ENCODE data around the gene NKX1-1.

Gene NKX1-1

GRCh38 chr4:1408418-1408817 lies 2.2 kb upstream of the NKX1-1 start:
- H3K4me3 ChIP-seq (ENCODE audit: low read length), result no peak overlapping the region
- peaks cover 100% of the 10 kb centered on the region for H3K27me3 ChIP-seq (ENCODE audit: control insufficient read depth, insufficient read depth, low read length)
- no peaks in the 10 kb centered on the region for H3K36me3 ChIP-seq (ENCODE audit: control insufficient read depth, low read depth, low read length)
- H3K4me1 ChIP-seq (ENCODE audit: control insufficient read depth, low read depth, low read length), result no peaks in the 10 kb centered on the region
- no peaks in the 10 kb centered on the region for H3K9me3 ChIP-seq (ENCODE audit: control insufficient read depth, low read depth, low read length)
- H3K9ac ChIP-seq (ENCODE audit: low read length), result no peak overlapping the region
- no peak overlapping the region for H3K27ac ChIP-seq (ENCODE audit: low read length)

GRCh38 chr4:1407657-1408333 lies 1.6 kb upstream of the NKX1-1 start:
- no peaks in the 10 kb centered on the region for H3K4me1 ChIP-seq (ENCODE audit: control insufficient read depth, low read depth, low read length)
- no peaks in the 10 kb centered on the region for H3K9me3 ChIP-seq (ENCODE audit: control insufficient read depth, low read depth, low read length)
- H3K27ac ChIP-seq (ENCODE audit: low read length), result no peak overlapping the region
- no peaks in the 10 kb centered on the region for H3K36me3 ChIP-seq (ENCODE audit: control insufficient read depth, low read depth, low read length)
- H3K27me3 ChIP-seq (ENCODE audit: control insufficient read depth, insufficient read depth, low read length), result peaks cover 100% of the 10 kb centered on the region
- peak overlapping the region; percentile 9 for H3K4me3 ChIP-seq (ENCODE audit: low read length)
- H3K9ac ChIP-seq (ENCODE audit: low read length), result no peak overlapping the region

- H3K27ac ChIP-seq (ENCODE audit: low read length), result no peak overlapping the region
- H3K4me3 ChIP-seq (ENCODE audit: low read length), result peak overlapping the region; percentile 9
- H3K9me3 ChIP-seq (ENCODE audit: control insufficient read depth, low read depth, low read length), result no peaks in the 10 kb centered on the region
- H3K9ac ChIP-seq (ENCODE audit: low read length), result no peak overlapping the region
- peaks cover 100% of the 10 kb centered on the region for H3K27me3 ChIP-seq (ENCODE audit: control insufficient read depth, insufficient read depth, low read length)
- no peaks in the 10 kb centered on the region for H3K36me3 ChIP-seq (ENCODE audit: control insufficient read depth, low read depth, low read length)
- H3K4me1 ChIP-seq (ENCODE audit: control insufficient read depth, low read depth, low read length), result no peaks in the 10 kb centered on the region
Observed at GRCh38 chr4:1406981-1407656, 877 bp upstream of the NKX1-1 start.

GRCh38 chr4:1405636-1406393 lies 427 bp downstream of the NKX1-1 start:
- Histone ChIP-seq H3K36me3 (ENCODE audit: control insufficient read depth, low read depth, low read length) (no peaks in the 10 kb centered on the region), H3K4me1 (ENCODE audit: control insufficient read depth, low read depth, low read length) (no peaks in the 10 kb centered on the region), H3K9ac (ENCODE audit: low read length) (no peak overlapping the region), H3K4me3 (ENCODE audit: low read length) (no peak overlapping the region), H3K27me3 (ENCODE audit: control insufficient read depth, insufficient read depth, low read length) (peaks cover 100% of the 10 kb centered on the region), H3K9me3 (ENCODE audit: control insufficient read depth, low read depth, low read length) (no peaks in the 10 kb centered on the region), H3K27ac (ENCODE audit: low read length) (no peak overlapping the region)

- Histone ChIP-seq H3K36me3 (ENCODE audit: control insufficient read depth, low read depth, low read length) (no peaks in the 10 kb centered on the region), H3K9me3 (ENCODE audit: control insufficient read depth, low read depth, low read length) (no peaks in the 10 kb centered on the region), H3K4me1 (ENCODE audit: control insufficient read depth, low read depth, low read length) (no peaks in the 10 kb centered on the region), H3K9ac (ENCODE audit: low read length) (no peak overlapping the region), H3K27me3 (ENCODE audit: control insufficient read depth, insufficient read depth, low read length) (peaks cover 99% of the 10 kb centered on the region), H3K4me3 (ENCODE audit: low read length) (no peak overlapping the region), H3K27ac (ENCODE audit: low read length) (no peak overlapping the region)
Observed at GRCh38 chr4:1405254-1405635, 997 bp downstream of the NKX1-1 start.

GRCh38 chr4:1404573-1405253 lies 1.5 kb downstream of the NKX1-1 start:
- H3K4me3 ChIP-seq (ENCODE audit: low read length), result no peak overlapping the region
- H3K27ac ChIP-seq (ENCODE audit: low read length), result no peak overlapping the region
- no peak overlapping the region for H3K9ac ChIP-seq (ENCODE audit: low read length)
- H3K36me3 ChIP-seq (ENCODE audit: control insufficient read depth, low read depth, low read length), result no peaks in the 10 kb centered on the region
- H3K9me3 ChIP-seq (ENCODE audit: control insufficient read depth, low read depth, low read length), result no peaks in the 10 kb centered on the region
- peaks cover 99% of the 10 kb centered on the region for H3K27me3 ChIP-seq (ENCODE audit: control insufficient read depth, insufficient read depth, low read length)
- H3K4me1 ChIP-seq (ENCODE audit: control insufficient read depth, low read depth, low read length), result no peaks in the 10 kb centered on the region

- Histone ChIP-seq H3K27ac (ENCODE audit: low read length) (no peak overlapping the region), H3K36me3 (ENCODE audit: control insufficient read depth, low read depth, low read length) (no peaks in the 10 kb centered on the region), H3K4me3 (ENCODE audit: low read length) (no peak overlapping the region), H3K4me1 (ENCODE audit: control insufficient read depth, low read depth, low read length) (no peaks in the 10 kb centered on the region), H3K9ac (ENCODE audit: low read length) (no peak overlapping the region), H3K27me3 (ENCODE audit: control insufficient read depth, insufficient read depth, low read length) (peaks cover 91% of the 10 kb centered on the region), H3K9me3 (ENCODE audit: control insufficient read depth, low read depth, low read length) (peaks cover 3% of the 10 kb centered on the region)
Observed at GRCh38 chr4:1403591-1404572, 2.4 kb downstream of the NKX1-1 start.

GRCh38 chr4:1403177-1403583 lies 3.1 kb downstream of the NKX1-1 start:
- Histone ChIP-seq H3K9me3 (ENCODE audit: control insufficient read depth, low read depth, low read length) (peaks cover 8% of the 10 kb centered on the region), H3K9ac (ENCODE audit: low read length) (no peak overlapping the region), H3K27me3 (ENCODE audit: control insufficient read depth, insufficient read depth, low read length) (peaks cover 84% of the 10 kb centered on the region), H3K4me1 (ENCODE audit: control insufficient read depth, low read depth, low read length) (no peaks in the 10 kb centered on the region), H3K27ac (ENCODE audit: low read length) (no peak overlapping the region), H3K36me3 (ENCODE audit: control insufficient read depth, low read depth, low read length) (no peaks in the 10 kb centered on the region), H3K4me3 (ENCODE audit: low read length) (no peak overlapping the region)

GRCh38 chr4:1402516-1403091 lies 3.6 kb downstream of the NKX1-1 start:
- no peaks in the 10 kb centered on the region for H3K4me1 ChIP-seq (ENCODE audit: control insufficient read depth, low read depth, low read length)
- no peak overlapping the region for H3K4me3 ChIP-seq (ENCODE audit: low read length)
- peaks cover 8% of the 10 kb centered on the region for H3K9me3 ChIP-seq (ENCODE audit: control insufficient read depth, low read depth, low read length)
- peaks cover 78% of the 10 kb centered on the region for H3K27me3 ChIP-seq (ENCODE audit: control insufficient read depth, insufficient read depth, low read length)
- no peaks in the 10 kb centered on the region for H3K36me3 ChIP-seq (ENCODE audit: control insufficient read depth, low read depth, low read length)
- H3K27ac ChIP-seq (ENCODE audit: low read length), result no peak overlapping the region
- no peak overlapping the region for H3K9ac ChIP-seq (ENCODE audit: low read length)

- no peaks in the 10 kb centered on the region for H3K36me3 ChIP-seq (ENCODE audit: control insufficient read depth, low read depth, low read length)
- H3K27me3 ChIP-seq (ENCODE audit: control insufficient read depth, insufficient read depth, low read length), result peaks cover 73% of the 10 kb centered on the region
- no peaks in the 10 kb centered on the region for H3K4me1 ChIP-seq (ENCODE audit: control insufficient read depth, low read depth, low read length)
- no peak overlapping the region for H3K9ac ChIP-seq (ENCODE audit: low read length)
- H3K9me3 ChIP-seq (ENCODE audit: control insufficient read depth, low read depth, low read length), result peaks cover 14% of the 10 kb centered on the region
- no peak overlapping the region for H3K27ac ChIP-seq (ENCODE audit: low read length)
- H3K4me3 ChIP-seq (ENCODE audit: low read length), result no peak overlapping the region
Observed at GRCh38 chr4:1402021-1402515, 4.2 kb downstream of the NKX1-1 start.
